ENCODE results near the gene PRRG1.

- TF ChIP-seq CTCF (conservative IDR thresholded peaks at IDR 0.05 in 1 of 2, IDR thresholded peaks at IDR 0.05 in 1 of 2; ENCODE audit: extremely low read depth in 1 of 2, insufficient read depth in 1 of 2, low read depth in 1 of 2, low read length in 2 of 2) = peak; percentile 46 to 57
- TF ChIP-seq EZH2 (IDR thresholded peaks at IDR 0.05; ENCODE audit: borderline replicate concordance, low read length) = no peak
These were observed 46.6 kb upstream of the PRRG1 start for GRCh38 chrX:37302569-37302968.

All from mammary epithelial cell (primary cell).